NCI-H748 (cell line): ENCODE measurements around the gene RETREG1.
A peak's percentile ranks its signal among the peaks of the same experiment; 100 is the strongest.
"Not testable (repeated sequence)": the region's sequence is repeated elsewhere in the genome, so short reads cannot be mapped to it uniquely, and the experiment has no call there.

Experiments used
- DNase-seq: peaks from one replicate; lab custom pipeline; 2025; ENCODE audit not compliant: unreplicated experiment; lab: John Stamatoyannopoulos, UW

The RETREG1 gene

DNA sequence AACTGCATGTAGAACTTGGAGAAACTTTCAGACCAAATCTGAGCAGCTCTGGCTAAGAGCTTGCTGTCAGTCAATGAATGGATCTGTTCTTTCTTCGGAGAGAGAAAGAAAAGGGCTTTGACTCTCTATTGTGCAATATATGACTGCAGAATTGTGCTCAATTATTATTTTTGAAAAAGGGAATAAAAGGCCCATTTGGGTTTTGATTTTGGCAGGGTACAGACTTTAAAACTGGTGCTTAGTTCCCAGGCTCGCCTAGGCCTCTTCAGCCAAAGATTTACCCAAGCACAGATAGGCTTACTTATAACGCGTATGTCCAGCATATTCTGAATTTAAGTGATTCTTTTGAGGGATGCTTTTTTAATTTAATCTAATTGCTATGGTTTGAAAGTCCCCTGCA, 59.3 kb downstream of the RETREG1 start:
- DNase-seq = no peak

DNA sequence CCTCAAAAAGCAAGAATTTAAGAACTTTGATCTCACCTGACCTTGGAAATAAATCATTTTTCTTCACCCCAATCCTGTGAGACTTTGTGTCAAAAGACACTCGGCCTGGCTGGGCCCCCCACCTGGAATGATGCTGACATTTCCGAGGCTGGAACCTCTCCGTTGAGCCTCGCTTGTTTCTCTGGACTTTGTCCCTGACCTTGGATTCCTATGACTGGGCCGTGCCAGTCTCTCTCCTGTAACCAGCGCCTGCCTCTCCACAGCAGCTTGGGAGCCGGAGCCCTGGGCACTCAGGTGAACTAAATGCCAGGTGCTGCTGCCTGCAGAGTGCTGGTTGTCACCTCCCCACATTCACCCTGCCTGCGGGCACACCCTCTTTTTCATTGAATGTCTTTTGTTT, 62.7 kb downstream of the RETREG1 start:
- peak; percentile 49 for DNase-seq

DNA sequence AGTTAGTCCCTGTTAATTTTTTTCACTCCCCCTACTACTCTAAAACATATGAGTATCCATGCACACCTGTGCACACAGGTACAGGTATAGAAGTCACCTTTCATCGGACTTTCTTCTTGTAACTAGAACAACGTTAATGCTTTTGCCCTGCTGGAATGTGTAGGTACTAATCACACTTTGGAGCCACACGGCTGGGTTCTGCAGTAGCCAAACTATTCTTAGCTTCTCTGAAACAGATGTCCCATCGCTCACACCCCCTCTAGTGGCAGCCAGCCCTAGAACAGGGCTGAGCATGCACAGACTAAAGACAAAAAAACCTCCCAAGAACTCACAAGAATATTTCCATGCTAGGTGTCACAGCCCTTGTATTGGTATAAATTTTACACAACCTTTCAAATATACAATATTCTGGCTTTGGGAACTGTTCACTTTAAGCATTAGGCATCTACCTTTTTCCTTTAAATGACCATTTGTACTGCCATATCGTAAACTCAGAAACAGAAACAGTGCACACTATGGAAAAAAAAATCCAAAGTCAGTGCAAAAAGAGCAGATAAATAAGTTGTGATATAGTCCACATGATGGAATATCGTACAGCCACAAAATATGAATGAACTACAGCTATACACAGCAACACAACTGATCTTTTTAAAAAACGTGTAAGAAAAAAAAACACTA, 64.0 kb downstream of the RETREG1 start:
- peak; percentile 83 for DNase-seq

DNA sequence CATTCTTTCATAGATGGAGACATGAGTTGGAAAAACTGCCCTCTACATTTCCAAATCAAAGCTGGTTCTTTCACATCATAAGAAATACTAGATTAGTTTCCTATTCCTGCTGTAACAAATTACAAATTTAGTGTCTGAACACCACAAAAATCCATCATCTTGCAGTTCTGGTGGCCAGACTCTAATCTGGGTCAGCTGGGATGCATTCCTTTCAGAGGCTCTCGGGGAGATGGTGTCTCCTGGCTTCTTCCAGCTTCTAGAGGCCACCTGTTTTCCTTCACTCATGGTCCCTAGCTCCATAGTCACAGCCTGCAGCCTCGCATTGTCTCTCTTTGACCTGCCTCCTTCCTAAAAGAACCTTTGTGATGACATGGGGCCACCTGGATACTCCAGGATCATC, 65.2 kb downstream of the RETREG1 start:
- DNase-seq = no peak

DNA sequence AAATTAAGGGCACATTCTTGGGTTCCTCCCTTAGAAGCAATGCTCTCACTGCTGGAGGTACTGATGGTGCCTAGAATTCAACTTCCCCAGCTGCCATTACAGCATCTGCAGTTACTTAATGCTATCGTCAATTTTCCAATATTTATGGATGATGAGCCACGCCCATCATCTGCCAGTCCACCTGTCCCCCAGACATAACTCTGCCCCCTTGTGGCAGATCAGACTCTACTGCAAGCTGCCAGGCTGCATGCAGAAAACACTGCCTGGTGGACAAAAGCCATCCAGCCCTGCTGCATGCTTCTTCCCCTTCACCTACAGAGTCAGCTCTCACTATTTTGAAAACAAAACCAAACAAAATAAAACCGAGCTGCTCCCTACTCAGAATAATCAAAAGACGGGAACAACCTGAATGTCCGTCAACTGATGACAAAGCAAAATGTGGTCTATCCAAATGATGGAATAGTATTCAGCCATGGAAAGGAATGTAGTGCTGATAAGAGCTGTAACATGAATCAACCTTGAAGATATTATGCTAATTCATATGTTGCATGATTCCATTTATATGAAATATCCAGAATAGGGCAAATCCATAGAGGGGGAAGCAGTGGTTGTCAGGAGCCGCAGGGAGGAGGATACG, 66.4 kb downstream of the RETREG1 start:
- peak; percentile 95 for DNase-seq

DNA sequence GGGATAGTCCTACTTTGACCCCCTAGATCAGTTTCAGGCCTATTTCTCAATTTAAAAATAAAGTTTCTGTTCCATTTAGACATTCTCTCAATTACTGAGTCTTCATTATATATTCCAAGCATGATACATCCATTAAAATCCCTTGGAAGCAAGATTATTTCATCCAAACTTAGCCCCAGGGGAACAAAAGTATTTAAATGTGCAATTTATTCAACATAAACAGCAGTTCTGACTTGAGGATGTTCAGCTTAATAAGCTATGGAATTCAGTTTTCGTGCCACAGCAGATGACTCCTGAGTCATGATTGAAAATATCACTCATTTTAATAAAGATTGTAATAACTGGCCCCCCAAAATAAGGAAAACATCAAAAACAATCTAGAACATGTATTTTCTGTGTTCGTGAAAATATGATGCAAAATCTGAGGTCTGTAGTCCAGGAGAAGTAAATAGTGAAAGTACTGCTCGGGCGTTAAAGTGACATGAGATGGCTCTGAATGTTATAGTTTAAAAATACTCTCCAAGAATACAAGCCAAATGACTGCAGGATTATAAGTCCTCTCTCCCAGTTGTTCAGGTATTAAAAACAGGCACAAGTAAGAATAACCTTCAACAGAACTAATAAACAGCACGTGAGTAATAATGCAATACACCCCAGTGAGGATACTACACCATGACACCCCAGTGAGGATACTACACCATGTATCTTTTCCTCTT, 67.1 kb downstream of the RETREG1 start:
- no peak for DNase-seq

DNA sequence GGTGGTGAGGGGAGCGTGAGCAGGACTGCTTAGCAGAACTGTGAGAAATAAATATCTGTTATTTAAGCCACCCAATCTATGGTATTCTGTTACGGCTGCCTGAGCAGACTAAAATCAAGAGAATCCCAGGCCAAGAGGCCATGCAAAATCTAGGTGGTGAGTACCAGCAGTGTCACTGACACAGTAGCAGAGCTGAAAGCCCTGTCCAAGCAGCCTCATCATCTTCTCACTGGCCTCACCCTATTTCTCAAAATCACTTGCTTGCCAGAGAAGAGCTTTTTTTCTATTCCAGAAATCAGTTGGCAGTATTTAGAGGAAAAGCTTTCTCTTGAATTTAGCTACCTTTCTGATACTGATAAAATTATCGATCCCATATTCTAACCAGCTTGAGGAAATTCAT, 68.0 kb downstream of the RETREG1 start:
- no peak for DNase-seq

GRCh38 chr5:16548115-16548514, 68.7 kb downstream of the RETREG1 start:
- DNase-seq = no peak

GRCh38 chr5:16547200-16547842, 69.5 kb downstream of the RETREG1 start:
- DNase-seq = no peak

DNA sequence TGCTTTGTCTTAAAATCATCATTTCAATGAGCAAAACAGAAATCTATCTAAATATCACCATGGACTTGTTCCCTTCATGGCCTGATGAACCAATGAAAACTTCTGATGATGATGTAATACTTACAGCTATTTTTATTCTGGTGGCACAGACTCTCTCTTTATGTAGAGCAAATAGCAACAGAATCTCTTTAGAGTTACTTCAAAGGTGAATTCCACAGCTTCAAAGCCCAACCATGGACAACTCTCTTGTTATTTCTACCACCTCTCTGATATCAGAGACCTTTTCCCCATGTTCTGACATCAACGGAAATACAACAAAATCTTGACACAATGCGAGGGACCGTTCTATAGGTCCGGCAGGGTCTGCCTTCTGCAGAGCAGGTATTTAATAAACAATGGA, 70.1 kb downstream of the RETREG1 start:
- no peak for DNase-seq

- no peak for DNase-seq
Observed at GRCh38 chr5:16544607-16545374, 72.0 kb downstream of the RETREG1 start.

DNA sequence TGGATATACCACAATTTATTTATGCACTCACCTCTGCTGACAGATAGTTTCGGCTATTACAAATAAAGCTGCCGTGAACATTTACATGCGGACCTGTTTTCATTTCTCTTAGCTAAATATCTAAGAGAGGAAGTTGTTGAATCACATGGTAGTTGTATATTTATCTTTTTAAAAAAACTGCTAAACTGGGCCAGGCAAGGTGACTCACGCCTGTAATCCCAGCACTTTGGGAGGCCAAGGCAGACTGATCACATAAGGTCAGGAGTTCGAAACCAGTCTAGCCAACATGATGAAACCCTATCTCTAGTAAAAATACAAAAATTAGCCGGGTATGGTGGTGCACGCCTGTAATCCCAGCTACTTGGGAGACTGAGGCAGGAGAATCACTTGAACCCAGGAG, 73.6 kb downstream of the RETREG1 start:
- DNase-seq = not testable (repeated sequence)

DNA sequence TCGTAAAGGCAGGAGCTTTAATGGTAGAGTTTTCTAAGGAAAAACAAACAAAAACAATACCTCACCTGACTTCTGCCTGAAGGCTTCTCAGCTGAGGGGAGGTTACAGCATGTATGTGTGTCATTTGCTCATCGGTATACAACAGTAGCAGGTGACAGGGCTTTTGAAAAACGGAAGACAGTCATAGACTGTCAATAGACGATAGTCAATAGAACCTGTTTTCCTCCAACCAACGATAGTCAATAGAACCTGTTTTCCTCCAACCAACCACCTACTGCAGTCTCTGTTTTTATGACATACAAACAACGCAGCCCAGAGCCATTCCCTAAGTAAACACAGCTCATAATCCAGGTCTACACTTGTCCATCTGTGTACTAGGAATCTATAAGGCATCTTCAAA, 74.6 kb downstream of the RETREG1 start:
- DNase-seq = peak; percentile 99

GRCh38 chr5:16541592-16541991, 75.2 kb downstream of the RETREG1 start:
- not testable (repeated sequence) for DNase-seq

- DNase-seq = no peak
Observed at GRCh38 chr5:16540421-16540820, 76.4 kb downstream of the RETREG1 start.

- DNase-seq = no peak
Observed at GRCh38 chr5:16539169-16539666, 77.6 kb downstream of the RETREG1 start.

DNA sequence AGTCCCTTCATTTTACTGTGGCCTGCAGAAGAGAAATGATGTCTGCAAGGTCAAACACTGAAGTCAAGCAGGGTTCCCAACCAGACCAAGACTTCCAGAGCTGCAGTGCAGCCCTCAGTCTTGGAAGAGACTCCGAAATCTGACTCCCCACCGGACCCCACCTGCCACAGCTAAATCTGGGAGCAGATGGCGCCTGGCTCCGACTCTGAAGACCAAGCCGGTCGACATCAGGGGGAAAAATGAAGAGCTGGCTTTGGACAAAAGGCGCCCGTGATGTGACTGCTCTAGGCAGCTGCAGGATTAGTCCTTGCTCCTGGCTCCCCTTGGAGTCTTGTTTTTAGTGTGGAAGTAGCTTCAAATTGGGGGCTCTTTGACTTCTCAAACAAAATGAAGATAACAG, 78.8 kb downstream of the RETREG1 start:
- DNase-seq = no peak

DNA sequence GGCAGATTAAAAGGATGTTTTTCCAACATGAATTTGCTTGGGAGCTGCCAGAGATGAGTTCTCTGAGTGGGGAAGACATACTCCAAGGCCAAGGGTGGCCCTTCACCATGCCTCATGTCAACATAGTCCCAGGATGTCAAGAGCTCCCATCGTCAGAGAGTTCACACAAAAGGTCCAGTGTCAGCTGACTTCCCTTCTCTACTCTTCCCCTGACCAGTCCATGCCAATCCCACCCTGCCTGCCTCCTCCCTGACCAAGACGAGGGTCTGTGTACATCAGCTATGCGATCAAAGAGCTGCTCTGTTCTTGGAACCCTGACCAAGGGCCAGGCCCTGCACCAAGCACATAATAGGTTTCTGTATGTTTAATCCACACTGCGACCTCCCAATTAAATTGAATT, 80.0 kb downstream of the RETREG1 start:
- DNase-seq = no peak

GRCh38 chr5:16536246-16536645, 80.6 kb downstream of the RETREG1 start:
- DNase-seq = no peak

DNA sequence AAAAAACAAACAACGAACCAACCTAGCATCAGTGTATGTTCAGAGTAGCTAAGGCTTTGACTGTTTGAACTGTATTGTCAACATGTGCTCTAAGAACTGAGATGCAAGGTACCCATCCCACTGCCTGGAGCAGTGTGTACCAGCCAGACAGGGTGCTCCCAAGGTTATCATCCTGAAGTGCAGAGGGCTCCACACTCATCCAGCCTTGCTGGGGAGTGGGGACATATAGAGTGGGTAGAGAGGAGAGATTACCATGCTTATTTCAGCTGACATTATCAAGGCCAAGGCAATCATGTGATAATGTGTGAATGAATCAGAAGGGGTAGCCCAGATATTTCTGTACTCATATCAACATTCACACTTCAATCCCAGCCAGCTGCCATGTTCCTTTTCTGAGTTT, 82.5 kb downstream of the RETREG1 start:
- DNase-seq = no peak
